GM18868 (cell line): Measurements from ENCODE around the gene UBE3D.
A peak's percentile ranks its signal among the peaks of the same experiment; 100 is the strongest.
"Not testable (repeated sequence)": the region's sequence is repeated elsewhere in the genome, so short reads cannot be mapped to it uniquely, and the experiment has no call there.

Experiments used
- ATAC-seq: cut with Tn5 transposase; IDR thresholded peaks from one replicate; pipeline ENCODE4 v1.9.1; 2021; ENCODE audit warnings: mild to moderate bottlenecking, moderate library complexity; ENCODE audit not compliant: unreplicated experiment

Gene UBE3D

DNA sequence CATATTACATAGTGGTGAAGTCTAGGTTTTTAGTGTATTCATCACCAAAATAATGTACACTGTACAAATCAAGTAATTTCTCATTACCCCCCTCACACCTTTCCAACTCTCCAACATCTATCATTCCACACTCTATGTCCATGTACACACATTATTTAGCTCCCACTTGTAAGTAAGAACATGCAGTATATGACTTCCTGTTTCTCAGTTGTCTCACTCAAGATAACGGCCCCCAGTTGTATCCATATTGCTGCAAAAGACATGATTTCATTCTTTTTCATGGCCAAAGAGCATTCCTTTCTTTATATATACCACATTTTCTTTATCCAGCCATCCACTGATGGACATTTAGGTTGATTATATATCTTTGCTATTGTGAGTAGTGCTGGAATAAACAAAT is 86.0 kb downstream of the UBE3D start:
- ATAC-seq: no peak

DNA sequence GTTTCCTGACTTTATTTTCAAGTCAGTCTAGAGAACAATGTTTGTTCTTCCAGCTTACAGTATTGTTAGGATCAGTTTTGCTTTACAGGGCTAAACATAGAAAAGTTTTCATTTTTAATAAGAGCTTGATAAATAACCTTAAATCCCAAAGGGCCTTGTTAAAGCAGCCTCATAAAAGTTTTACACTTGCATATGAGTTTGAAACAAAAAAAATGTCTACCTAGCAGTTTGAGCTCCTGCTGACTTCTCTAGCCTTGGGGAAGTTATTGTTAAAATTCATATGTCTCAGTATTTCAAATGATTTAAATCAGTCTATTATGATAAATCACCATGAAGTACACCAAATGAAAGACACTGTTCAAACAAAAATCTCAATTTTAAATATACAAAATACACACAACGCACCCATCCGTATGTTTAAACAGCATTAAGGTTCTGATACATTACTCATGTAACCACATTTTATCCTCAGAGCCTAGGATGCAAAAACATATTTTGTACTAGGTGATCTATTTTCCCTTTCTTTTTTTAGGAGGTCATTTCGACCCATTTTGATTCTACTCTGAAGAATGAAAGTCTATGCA is 87.2 kb downstream of the UBE3D start:
- ATAC-seq: no peak

DNA sequence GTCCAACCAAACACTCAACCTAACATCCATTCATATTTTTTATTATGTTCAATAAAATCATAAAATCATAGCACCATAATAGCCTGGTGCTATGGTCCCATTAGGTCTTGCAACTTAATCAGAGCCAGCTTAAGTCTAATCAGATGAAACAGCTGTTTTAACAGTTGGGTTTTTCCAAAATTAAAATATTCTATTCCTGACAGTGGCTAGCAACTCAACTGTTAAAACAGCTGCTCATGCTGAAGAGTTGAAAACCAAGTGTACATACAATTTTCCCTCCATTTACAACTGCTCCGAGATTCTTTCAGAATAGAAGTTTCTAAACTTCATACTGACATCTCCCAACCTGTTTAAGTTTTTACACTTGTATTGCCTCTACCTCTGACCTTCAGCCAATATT is 89.5 kb downstream of the UBE3D start:
- no peak for ATAC-seq

DNA sequence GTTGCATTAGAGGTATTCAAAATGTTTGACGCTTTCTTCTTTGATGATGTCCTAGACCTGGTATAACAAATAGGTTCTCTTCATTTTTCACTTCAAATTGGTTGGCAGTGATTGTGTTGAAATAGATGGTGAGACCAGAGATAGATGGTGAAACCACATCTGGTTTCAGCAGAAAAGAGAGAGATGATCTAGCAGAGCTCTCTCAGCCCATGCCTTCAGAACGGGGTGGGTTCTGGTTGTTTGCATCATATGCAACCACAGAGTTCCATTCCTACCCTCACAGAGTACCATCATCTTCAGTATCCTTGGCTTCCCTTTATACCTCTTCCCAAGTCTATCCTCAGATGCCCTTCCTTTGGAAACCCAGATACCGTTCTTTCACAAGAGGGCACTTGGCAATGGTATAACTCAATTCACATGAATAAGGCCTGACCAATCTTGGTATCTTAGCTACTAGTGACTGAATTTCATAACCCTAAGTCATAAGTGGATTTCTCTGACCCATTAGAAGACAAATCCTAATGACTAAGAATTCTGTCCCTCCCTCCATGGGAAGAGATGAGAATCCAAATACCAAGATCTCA is 93.7 kb downstream of the UBE3D start:
- ATAC-seq: no peak

DNA sequence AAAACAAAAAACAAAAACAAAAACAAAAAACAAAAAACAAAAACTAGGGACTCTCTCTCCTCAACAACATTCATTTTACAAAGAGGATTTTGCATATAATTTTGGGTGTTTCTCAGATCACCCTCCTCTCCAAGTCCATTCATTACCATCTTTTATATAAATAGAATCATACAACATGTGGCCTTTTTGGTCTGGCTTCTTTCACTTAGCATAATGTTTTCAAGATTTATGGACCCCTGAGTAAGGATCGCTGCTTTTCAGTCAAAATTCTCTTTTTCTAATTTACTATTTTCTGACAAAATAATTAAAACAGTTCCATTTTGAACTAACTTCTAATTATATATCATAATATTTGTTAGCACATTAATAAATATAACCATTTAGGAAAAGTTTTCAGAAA is 94.8 kb downstream of the UBE3D start:
- no peak for ATAC-seq

DNA sequence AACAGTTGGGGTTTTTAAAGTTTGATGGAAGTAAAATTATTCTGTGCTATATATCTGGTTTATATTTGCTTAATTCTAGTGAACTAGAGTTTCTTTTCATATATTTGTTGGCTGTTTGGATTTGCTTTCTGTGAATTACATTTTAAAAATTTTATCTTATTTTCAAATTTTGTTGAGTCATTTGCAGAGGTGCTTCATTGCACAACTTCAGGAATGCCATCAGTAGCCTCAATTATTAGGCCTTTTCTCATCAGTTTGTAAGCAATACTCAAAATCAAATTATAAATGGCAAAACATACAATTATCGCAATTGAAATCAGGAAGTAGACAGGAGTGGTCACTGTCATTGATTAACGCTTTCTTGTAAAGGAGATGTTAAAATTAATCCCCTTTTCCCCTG is 96.9 kb downstream of the UBE3D start:
- ATAC-seq: no peak

DNA sequence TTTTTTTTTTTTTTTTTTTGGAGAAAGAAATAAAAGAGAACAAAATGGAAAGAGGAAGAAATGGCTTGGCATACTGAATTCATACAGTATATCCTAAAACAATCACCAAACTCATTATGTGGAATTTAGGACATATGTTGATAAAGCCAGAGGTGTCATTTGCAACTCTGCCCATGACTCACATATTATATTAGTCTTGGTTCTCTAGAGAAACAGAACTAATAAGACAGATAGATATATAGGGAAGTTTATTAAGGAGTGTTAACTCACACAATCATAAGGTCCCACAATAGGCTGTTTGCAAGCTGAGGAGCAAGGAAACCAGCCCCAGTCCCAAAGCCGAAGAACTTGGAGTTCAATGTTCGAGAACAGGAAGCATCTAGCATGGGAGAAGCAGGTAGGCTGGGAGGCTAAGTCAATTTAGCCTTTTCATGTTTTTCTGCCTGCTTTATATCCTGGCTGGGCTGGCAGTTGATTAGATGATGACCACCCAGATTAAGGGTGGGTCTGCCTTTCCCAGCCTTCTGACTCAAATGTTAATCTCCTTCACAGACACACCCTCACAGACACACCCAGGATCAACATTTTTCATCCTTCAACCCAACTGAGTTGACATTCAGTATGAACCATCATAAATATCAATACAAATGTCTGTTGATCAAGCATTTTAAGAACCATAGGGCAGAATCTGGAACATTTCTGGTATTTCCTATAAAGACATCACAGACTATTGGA is 102.3 kb downstream of the UBE3D start:
- no peak for ATAC-seq

DNA sequence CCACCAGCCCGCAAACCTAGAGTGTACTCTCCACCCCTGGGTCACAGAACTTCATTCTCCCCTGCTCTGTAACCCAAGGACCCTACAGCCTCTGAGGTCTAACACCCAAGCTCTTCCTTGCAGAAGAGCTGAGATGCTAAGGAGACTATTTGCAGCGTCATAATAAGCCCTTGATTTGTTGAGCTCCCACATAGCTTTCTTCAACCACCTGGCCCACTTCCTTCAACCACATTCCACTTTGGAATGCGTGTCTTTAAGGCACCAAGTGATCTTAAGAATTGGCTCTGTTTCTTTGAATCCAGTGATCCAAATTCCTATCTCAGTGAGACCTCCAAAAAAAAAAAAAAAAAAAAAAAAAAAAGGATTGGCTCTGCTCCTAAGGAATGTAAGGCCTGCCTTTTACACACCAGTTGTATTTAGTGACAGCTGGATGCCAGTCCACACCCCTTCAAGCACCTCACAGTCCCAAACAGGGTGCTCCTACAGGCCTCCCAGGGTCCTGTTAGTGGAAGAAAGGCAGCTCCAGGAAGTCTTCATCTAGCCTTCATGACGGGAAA is 106.2 kb downstream of the UBE3D start:
- ATAC-seq: no peak

DNA sequence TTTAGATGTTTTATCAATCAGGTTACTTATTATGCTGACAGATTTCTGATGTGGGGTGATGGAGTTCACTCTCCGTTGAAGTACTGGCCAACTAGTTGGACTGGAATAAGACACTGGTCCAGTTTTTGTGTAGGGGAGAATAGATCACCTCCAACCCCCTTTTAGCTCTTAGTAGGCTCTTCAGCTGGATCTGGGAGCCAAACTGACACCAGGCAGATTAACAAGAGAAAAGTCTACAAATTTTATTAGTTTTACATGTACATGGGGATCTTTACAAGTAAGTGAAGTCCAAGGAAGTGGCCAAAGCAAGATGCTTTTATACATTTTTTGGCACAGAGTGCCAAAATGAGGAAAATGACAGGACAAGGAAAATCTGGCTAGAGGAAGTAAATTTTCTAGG is 107.1 kb downstream of the UBE3D start:
- no peak for ATAC-seq

DNA sequence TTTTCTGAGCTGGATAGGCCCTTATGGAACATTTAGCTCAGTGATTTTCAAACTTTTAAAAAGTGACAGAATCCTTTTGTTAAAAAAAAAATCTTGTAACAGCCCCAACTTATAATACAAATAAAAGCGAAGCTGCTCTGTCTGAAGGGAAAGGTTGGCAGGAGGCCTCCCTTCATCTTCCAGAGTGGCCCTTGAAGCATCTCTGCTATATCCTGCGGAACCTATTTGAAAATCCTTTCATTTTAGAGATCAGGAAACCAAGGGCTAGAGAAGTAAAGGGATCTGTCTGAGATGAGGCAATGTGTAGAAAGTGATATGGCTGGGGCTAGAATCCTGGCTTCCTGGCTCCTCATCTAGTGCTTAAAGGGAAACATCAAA is 107.8 kb downstream of the UBE3D start:
- no peak for ATAC-seq

DNA sequence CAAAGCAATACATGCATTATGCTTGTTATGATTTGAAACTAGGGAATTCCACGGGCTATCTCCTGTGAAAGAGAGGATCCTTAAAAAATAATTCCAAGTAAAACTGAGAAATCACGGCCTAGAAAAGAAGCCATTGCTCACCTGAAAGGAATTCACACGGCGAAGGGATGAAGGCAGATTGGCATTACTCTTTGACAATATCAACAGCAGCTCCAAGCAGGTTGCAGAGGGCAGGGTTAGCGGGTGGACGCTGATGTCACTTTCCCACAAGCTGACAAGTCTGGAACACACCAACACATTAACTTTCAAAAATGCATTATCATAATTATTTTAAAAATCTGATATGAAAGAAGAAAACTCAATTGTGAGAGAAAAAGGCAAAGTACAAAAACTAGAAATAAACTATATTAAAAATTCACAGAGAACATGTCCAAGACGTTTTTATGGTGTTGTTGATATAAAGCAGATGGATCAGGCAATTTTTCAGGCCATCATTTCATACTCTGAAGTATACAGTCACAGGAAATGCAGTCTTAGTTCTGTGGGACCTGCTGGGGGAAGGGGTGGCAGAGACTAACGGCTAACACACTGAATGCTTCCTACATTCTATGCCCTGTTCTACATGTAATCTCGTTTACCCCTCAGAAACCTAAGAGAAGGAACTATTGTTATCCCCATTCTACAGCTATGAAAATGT is 108.3 kb downstream of the UBE3D start:
- no peak for ATAC-seq

DNA sequence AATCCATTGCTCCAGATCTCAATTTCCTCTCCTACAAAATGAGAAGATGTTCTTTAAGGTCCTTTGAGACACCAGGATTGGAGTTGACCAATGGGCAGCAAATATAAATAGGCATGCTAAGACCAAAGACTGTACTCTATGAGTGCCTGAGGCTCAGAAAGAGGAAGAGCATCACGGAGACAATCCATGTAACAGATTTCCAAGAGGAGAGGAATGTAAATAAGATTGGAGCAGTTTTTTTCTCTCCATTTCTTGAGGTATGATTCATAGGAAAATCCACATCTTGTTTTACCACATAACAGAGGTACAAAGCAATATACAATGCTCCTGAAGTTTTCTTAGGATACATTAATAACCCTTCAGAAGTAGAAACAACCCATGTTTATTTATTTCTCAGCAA is 109.8 kb downstream of the UBE3D start:
- no peak for ATAC-seq

DNA sequence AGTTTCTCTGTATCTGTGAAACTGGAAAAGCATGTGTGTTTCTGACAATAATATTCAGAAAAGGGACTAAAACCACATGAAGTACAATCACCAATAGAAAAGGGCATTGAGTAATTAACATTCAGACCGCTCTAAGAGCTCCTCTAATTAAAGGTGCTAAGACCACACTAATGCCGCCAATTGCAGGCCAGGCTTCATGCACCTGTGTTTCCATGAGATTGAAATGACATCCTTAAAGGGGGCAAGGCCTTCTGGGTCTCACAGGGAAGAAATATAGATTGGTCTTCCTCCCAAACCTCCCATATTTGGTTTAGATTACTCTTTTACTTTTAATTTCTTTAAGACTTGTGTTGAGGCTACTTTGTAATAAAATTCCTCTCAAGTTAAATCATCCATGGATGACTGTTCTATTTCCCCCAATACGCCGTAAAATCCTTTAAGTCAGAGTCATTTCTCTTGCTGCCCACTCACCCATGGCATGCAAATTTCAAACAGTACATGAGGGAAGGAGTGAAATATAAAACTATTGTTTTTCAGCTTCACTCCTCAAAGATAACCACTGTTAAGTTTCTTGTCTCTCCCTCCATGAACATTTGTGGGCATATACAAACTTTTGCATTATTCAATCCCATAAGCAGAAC is 110.6 kb downstream of the UBE3D start:
- ATAC-seq: peak; percentile 92

DNA sequence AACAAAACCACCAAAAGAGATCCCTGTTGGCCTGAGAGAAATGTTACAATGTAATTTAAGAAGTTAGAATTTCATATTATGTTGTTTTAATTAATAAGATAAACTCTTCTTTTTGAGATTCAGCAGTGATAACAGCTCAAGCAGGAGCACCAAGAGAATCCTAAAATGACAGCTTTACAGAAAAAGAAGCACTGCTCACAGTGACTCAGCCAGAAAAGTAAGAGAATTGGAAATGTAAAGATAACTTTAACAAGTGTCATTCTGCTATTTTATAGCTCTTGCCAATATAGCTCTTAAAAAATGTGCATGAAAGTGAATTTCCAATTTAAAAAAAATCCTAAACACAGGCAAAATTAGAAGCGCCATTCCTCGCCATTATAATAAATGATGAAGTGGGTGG is 111.3 kb downstream of the UBE3D start:
- ATAC-seq: no peak

DNA sequence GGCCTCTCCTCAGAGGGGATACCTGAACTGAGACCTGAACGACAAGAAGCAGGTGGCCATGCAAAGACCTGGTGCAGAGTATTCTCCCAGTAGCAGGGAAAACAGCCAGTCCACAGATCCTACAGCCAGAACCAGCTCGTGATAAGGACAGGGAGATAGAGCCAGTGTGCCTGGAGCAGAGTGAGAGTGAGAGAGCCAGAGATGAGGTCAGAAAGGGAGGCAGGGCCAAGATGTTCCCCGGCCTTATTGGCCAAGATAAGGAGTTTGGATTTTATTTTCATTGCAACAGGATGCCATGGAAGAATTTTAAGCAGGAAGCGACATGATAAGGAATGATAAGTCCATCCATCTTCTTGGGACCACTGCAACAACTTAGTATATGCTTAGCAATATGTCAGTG is 111.8 kb downstream of the UBE3D start:
- no peak for ATAC-seq

DNA sequence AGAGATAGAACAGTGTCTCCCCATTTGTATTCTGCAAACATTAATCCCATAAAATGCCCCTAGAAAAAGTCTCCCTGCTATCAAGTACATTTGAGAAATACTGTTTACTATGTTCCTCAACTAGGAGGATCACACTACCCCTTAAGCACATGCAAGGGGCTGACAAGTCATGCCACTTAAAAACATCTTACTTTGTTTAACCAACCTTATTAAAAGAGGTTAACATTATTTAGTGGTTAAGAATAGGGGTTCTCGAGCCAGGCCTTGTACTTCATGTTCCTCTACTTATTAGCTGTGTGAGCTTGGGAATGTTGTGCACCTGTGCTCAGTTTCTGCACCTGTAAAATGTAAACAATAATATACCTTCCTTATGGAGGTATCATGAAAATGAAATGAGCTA is 113.7 kb downstream of the UBE3D start:
- no peak for ATAC-seq

DNA sequence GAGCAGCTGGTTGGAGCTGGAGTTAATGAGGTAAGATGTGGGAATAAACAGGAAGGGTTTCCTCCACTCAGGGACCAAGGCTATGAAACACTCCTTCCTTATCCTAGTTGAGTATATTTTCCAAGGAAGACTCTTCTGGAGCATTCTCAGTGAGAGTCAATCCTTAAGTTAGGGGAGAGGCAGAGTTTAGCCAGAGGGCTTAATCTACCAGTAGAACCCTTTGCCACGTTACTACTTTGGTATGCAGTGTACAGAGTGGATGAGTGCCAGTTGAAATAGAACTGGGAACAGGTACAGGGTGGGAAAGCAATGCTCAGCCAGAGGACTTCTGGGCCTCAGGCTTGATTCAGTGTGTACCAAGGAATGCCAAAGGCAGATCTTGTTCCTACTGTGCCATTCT is 114.3 kb downstream of the UBE3D start:
- ATAC-seq: no peak

DNA sequence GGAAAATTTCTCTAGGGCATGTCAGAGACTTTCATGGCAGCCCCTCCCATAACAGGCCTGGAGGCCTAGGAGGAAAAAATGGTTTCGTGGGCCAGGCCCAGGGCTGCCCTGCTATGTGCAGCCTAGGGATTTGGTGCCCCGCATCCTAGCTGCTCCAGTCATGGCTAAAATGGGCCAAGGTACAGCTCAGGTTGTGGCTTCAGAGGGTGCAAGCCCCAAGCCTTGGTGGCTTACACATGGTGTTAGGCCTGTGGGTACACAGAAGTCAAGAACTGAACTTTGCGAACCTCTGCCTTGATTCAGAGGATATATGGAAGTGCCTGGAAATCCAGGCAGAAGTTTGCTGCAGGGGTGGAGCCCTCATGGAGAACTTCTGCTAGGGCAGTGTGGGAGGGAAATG is 134.7 kb downstream of the UBE3D start:
- ATAC-seq: not testable (repeated sequence)

DNA sequence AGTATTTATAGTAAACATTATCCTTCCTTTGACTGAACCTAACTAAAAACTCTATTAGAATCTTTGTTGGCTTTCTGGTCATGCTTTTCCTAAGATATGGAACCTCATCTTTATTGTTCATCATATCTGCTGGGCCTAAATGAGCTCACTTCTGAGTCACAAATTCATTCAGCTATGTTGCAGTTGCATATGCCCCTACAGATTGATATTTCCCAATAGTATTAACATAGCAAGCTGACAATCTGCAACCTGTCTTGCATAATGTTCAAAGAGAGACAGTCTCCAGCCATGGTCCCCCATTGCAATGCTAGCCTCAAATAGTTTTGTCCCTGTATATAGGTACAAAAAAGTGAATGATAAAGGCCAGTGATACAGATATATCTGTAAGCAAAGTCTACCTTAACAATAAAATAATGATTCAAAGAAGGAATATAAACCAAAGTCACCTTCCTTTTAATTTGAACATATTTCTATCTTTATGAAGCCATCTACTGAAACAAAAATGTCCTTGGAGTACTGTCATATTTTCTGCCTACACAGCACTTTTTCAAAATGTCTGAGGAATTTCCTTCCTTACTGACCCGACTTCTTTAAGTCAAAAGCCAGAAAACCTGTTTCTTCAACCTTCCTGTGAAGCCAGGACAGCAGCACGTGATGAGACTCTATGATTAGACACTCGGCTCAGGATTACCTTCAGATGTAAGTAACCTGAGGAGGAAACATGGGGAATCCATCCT is 140.7 kb downstream of the UBE3D start:
- no peak for ATAC-seq

DNA sequence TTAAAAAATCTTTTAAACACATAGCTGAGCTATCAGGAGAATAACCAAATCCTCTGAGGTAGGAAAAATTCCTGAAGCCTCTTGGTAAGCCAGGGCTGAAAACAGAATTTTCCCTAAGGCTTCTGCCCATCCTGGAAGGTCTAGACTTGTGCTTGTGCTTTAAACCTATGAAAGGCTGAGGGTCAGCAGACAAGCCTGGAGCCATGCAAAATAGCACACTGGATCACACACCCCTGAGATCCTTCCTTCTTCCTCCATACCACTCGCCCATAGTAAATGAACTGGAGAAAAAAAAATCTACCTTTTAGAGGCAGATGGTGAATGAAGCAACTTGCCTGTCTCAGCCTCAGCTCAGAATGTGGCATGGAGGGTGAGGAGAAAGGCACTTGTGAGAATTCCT is 144.4 kb downstream of the UBE3D start:
- no peak for ATAC-seq
